BLaER1 treated with 17β-estradiol and CSF1 and Interleukin-3, amounts not matched to agents 10 nM and 100 nM (cell line): ENCODE results near the gene CRHBP.
A peak's percentile ranks its signal among the peaks of the same experiment; 100 is the strongest.

ENCODE experiments used
- H3K27ac ChIP-seq, 11 experiments: shearing (Covaris generic); formaldehyde crosslinking; 2 replicates each; pipeline ENCODE4 v1.8.1; 2022
- H3K27me3 ChIP-seq, 11 experiments: shearing (Covaris generic); formaldehyde crosslinking; 2 replicates each; pipeline ENCODE4 v1.8.1; 2022
- H3K36me3 ChIP-seq, 11 experiments: shearing (Covaris generic); formaldehyde crosslinking; 2 replicates each; pipeline ENCODE4 v1.8.1; 2022
- H3K4me1 ChIP-seq, 10 experiments: shearing (Covaris generic); formaldehyde crosslinking; 2 replicates each; pipeline ENCODE4 v1.8.1; 2022
- H3K4me2 ChIP-seq, 11 experiments: shearing (Covaris generic); formaldehyde crosslinking; 2 replicates each; pipeline ENCODE4 v1.8.1; 2022
- H3K4me3 ChIP-seq, 10 experiments: shearing (Covaris generic); formaldehyde crosslinking; 2 replicates each; pipeline ENCODE4 v1.8.1; 2022
- H3K9ac ChIP-seq, 11 experiments: shearing (Covaris generic); formaldehyde crosslinking; 2 replicates each; pipeline ENCODE4 v1.8.1; 2022
- H3K9me3 ChIP-seq, 11 experiments: shearing (Covaris generic); formaldehyde crosslinking; replicated peaks in 1 of 11; 2 replicates each; pipeline ENCODE4 v1.8.1; 2022
- H4K20me1 ChIP-seq, 11 experiments: shearing (Covaris generic); formaldehyde crosslinking; 2 replicates each; pipeline ENCODE4 v1.8.1; 2022
- Cebpa-rat ChIP-seq, 11 experiments: shearing (Covaris generic); IDR thresholded peaks; 2 replicates each; pipeline ENCODE4 v1.8.1; 2022

CRHBP gene

GRCh38 chr5:76999451-76999850 is 46.6 kb downstream of the CRHBP start:
- Histone ChIP-seq H3K27ac (no peak overlapping the region), H3K4me3 (no peak overlapping the region), H3K4me1 (peaks cover 0 to 15% (median 0%) of the 10 kb centered on the region in 10 experiments; a peak in 5 of 20 replicates), H4K20me1 (no peaks in the 10 kb centered on the region), H3K36me3 (no peaks in the 10 kb centered on the region), H3K9ac (no peak overlapping the region), H3K27me3 (no peaks in the 10 kb centered on the region), H3K9me3 (no peaks in the 10 kb centered on the region; a peak in 1 of 22 replicates), H3K4me2 (peak overlapping the region in 4 of 11 experiments; percentile 3 to 64 (median 20); a peak in 6 of 22 replicates)
- TF ChIP-seq Cebpa-rat (IDR thresholded peaks at IDR 0.05) = no peak; a peak in 1 of 22 replicates

GRCh38 chr5:77003246-77003645 is 50.4 kb downstream of the CRHBP start:
- no peak overlapping the region for H3K27ac ChIP-seq
- H4K20me1 ChIP-seq = no peaks in the 10 kb centered on the region
- H3K4me3 ChIP-seq = no peak overlapping the region
- no peaks in the 10 kb centered on the region for H3K36me3 ChIP-seq
- H3K9ac ChIP-seq = no peak overlapping the region
- no peaks in the 10 kb centered on the region; a peak in 1 of 22 replicates for H3K9me3 ChIP-seq
- no peaks in the 10 kb centered on the region for H3K27me3 ChIP-seq
- H3K4me2 ChIP-seq = no peak overlapping the region
- no peak for TF ChIP-seq Cebpa-rat (IDR thresholded peaks at IDR 0.05)
- H3K4me1 ChIP-seq = peaks cover 0 to 15% (median 0%) of the 10 kb centered on the region in 10 experiments; a peak in 5 of 20 replicates

GRCh38 chr5:77006124-77006523 is 53.3 kb downstream of the CRHBP start:
- no peak overlapping the region for H3K4me3 ChIP-seq
- no peaks in the 10 kb centered on the region for H3K36me3 ChIP-seq
- no peaks in the 10 kb centered on the region for H3K9me3 ChIP-seq
- H3K4me1 ChIP-seq = no peaks in the 10 kb centered on the region
- no peak overlapping the region for H3K9ac ChIP-seq
- no peaks in the 10 kb centered on the region for H3K27me3 ChIP-seq
- no peaks in the 10 kb centered on the region for H4K20me1 ChIP-seq
- H3K27ac ChIP-seq = no peak overlapping the region
- no peak for TF ChIP-seq Cebpa-rat (IDR thresholded peaks at IDR 0.05)
- no peak overlapping the region for H3K4me2 ChIP-seq

- Histone ChIP-seq H3K4me2 (no peak overlapping the region), H4K20me1 (no peaks in the 10 kb centered on the region), H3K9me3 (no peaks in the 10 kb centered on the region), H3K9ac (no peak overlapping the region), H3K36me3 (no peaks in the 10 kb centered on the region), H3K27ac (no peak overlapping the region), H3K27me3 (no peaks in the 10 kb centered on the region), H3K4me1 (no peaks in the 10 kb centered on the region), H3K4me3 (no peak overlapping the region)
- TF ChIP-seq Cebpa-rat (IDR thresholded peaks at IDR 0.05) = no peak
These were observed 55.6 kb downstream of the CRHBP start for GRCh38 chr5:77008413-77008812.

GRCh38 chr5:77010243-77010642 is 57.4 kb downstream of the CRHBP start:
- Histone ChIP-seq H3K9me3 (no peaks in the 10 kb centered on the region), H3K4me1 (no peaks in the 10 kb centered on the region), H3K9ac (no peak overlapping the region), H3K36me3 (no peaks in the 10 kb centered on the region), H3K4me3 (no peak overlapping the region), H3K27me3 (no peaks in the 10 kb centered on the region), H4K20me1 (no peaks in the 10 kb centered on the region), H3K27ac (no peak overlapping the region), H3K4me2 (no peak overlapping the region)
- no peak for TF ChIP-seq Cebpa-rat (IDR thresholded peaks at IDR 0.05)

- H3K4me2 ChIP-seq = no peak overlapping the region
- no peaks in the 10 kb centered on the region for H3K9me3 ChIP-seq
- H3K4me3 ChIP-seq = no peak overlapping the region
- no peak overlapping the region for H3K27ac ChIP-seq
- no peaks in the 10 kb centered on the region for H4K20me1 ChIP-seq
- TF ChIP-seq Cebpa-rat (IDR thresholded peaks at IDR 0.05) = no peak
- no peaks in the 10 kb centered on the region for H3K36me3 ChIP-seq
- no peak overlapping the region for H3K9ac ChIP-seq
- H3K27me3 ChIP-seq = no peaks in the 10 kb centered on the region
- no peaks in the 10 kb centered on the region for H3K4me1 ChIP-seq
These were observed 58.7 kb downstream of the CRHBP start for GRCh38 chr5:77011498-77011897.

GRCh38 chr5:77012601-77013000 is 59.8 kb downstream of the CRHBP start:
- no peaks in the 10 kb centered on the region for H3K27me3 ChIP-seq
- no peak overlapping the region for H3K4me2 ChIP-seq
- no peaks in the 10 kb centered on the region for H3K4me1 ChIP-seq
- no peak overlapping the region for H3K9ac ChIP-seq
- TF ChIP-seq Cebpa-rat (IDR thresholded peaks at IDR 0.05) = no peak
- H3K4me3 ChIP-seq = no peak overlapping the region
- H3K27ac ChIP-seq = no peak overlapping the region
- H3K9me3 ChIP-seq = no peaks in the 10 kb centered on the region
- no peaks in the 10 kb centered on the region for H3K36me3 ChIP-seq
- no peaks in the 10 kb centered on the region for H4K20me1 ChIP-seq

GRCh38 chr5:77015938-77016569 is 63.2 kb downstream of the CRHBP start:
- Histone ChIP-seq H3K9me3 (no peaks in the 10 kb centered on the region; a peak in 1 of 22 replicates), H4K20me1 (no peaks in the 10 kb centered on the region), H3K9ac (no peak overlapping the region), H3K4me1 (no peaks in the 10 kb centered on the region), H3K4me3 (no peak overlapping the region), H3K27me3 (no peaks in the 10 kb centered on the region), H3K27ac (no peak overlapping the region), H3K36me3 (no peaks in the 10 kb centered on the region), H3K4me2 (no peak overlapping the region)
- no peak for TF ChIP-seq Cebpa-rat (IDR thresholded peaks at IDR 0.05)

GRCh38 chr5:77016962-77017361 is 64.1 kb downstream of the CRHBP start:
- Histone ChIP-seq H4K20me1 (no peaks in the 10 kb centered on the region), H3K4me3 (no peak overlapping the region), H3K27me3 (no peaks in the 10 kb centered on the region), H3K9ac (no peak overlapping the region), H3K4me1 (no peaks in the 10 kb centered on the region), H3K4me2 (no peak overlapping the region), H3K36me3 (no peaks in the 10 kb centered on the region), H3K27ac (no peak overlapping the region), H3K9me3 (no peaks in the 10 kb centered on the region; a peak in 1 of 22 replicates)
- no peak for TF ChIP-seq Cebpa-rat (IDR thresholded peaks at IDR 0.05)

- Histone ChIP-seq H3K9me3 (peaks cover 0 to 7% (median 5%) of the 10 kb centered on the region in 11 experiments; a peak in 9 of 22 replicates), H3K36me3 (no peaks in the 10 kb centered on the region), H3K9ac (no peak overlapping the region), H3K4me2 (no peak overlapping the region), H3K4me1 (no peaks in the 10 kb centered on the region), H3K27me3 (no peaks in the 10 kb centered on the region), H3K27ac (no peak overlapping the region), H3K4me3 (no peak overlapping the region), H4K20me1 (no peaks in the 10 kb centered on the region)
- no peak for TF ChIP-seq Cebpa-rat (IDR thresholded peaks at IDR 0.05)
These were observed 64.8 kb downstream of the CRHBP start for GRCh38 chr5:77017668-77018067.
